Kidney (tissue), 14 donors: ENCODE results near the gene CXADR. TPM values are rescaled to one million over a fixed set of nuclear protein-coding genes. Genes with fewer than 3 reads are reported as not detected.

ENCODE experiments used
- DNase-seq, 5 donors: peaks; one replicate each; pipeline ENCODE4 v3.0.0-alpha.2; 2013 to 2020
- FAIRE-seq: peaks from 2 replicates; lab custom pipeline; 2012; peaks lifted over from hg19 to GRCh38; lab: Jason Lieb, UNC
- H3K27ac ChIP-seq, 2 donors: one replicate each; pipeline ENCODE4 v1.7.0; 2013; ENCODE audit warnings: low read depth in 2 of 2, low read length in 2 of 2, inconsistent platforms in 1 of 2
- H3K27me3 ChIP-seq: one replicate; pipeline ENCODE4 v1.7.1; 2013; ENCODE audit warnings: low read length, inconsistent platforms; ENCODE audit not compliant: control insufficient read depth, insufficient read depth
- H3K36me3 ChIP-seq, 3 donors: one replicate each; pipeline versions ENCODE4 v1.7.0 to v1.7.1; 2013; ENCODE audit warnings: low read length in 3 of 3, control low read depth in 1 of 3, inconsistent platforms in 1 of 3; ENCODE audit not compliant: insufficient read depth in 3 of 3, control insufficient read depth in 2 of 3
- H3K4me1 ChIP-seq, 3 donors: one replicate each; pipeline versions ENCODE4 v1.7.0 to v1.7.1; 2013; ENCODE audit warnings: low read length in 3 of 3, inconsistent platforms in 1 of 3, low read depth in 1 of 3; ENCODE audit not compliant: control insufficient read depth in 2 of 3, insufficient read depth in 2 of 3
- H3K4me3 ChIP-seq, 3 donors: one replicate each; pipeline versions ENCODE4 v1.7.0 to v1.8.1; 2013; ENCODE audit warnings: low read length in 3 of 3, control low read depth in 1 of 3, inconsistent platforms in 1 of 3
- H3K9ac ChIP-seq, 3 donors: one replicate each; pipeline versions ENCODE4 v1.7.0 to v1.7.1; 2013; ENCODE audit warnings: low read length in 3 of 3, control low read depth in 1 of 3, inconsistent platforms in 1 of 3
- H3K9me3 ChIP-seq, 3 donors: one replicate each; pipeline versions ENCODE4 v1.7.0 to v1.7.1; 2013; ENCODE audit warnings: low read length in 3 of 3, control low read depth in 1 of 3, inconsistent platforms in 1 of 3; ENCODE audit not compliant: control insufficient read depth in 2 of 3, insufficient read depth in 1 of 3
- intact Hi-C: fragments of 100-400 bp; cut with DNase I; formaldehyde crosslinking; loops from one replicate; pipeline ENCODE4 v1.11.1; 2022
- polyA plus RNA-seq: library from polyadenylated mRNA; stranded (reverse); fragments of 350-450 nt; fragmentation: Illumina TruSeq; extraction: RNeasy Lipid Tissue Mini Kit (QIAGEN cat#74804); gene quantifications from one replicate; pipeline ENCODE4 v1.2.3, GENCODE V29; 2014; ENCODE audit warnings: low read depth, low replicate concordance; ENCODE audit not compliant: insufficient read depth
- total RNA-seq: library from RNA; stranded (reverse); fragmentation: NEBNext Ultra II Directional; extraction: Animal tissue kit (Norgen Biotek cat#: 25700); gene quantifications from one replicate; pipeline ENCODE4 v1.2.1, GENCODE V29; 2021
- TF ChIP-seq, protein P1 (sequence below): IDR thresholded peaks from 3 replicates; pipeline ENCODE4 v1.5.1; 2012; ENCODE audit warnings: mild to moderate bottlenecking, moderate library complexity, borderline replicate concordance; ENCODE audit not compliant: insufficient read depth; ENCODE audit errors: extremely low read depth
- donor health status: control.
- donor health status: control.
- donor health status: control.
- donor health status: control.
- donor health status: control.
- donor health status: DM: yes; HTN: yes; CAD: no.
- donor health status: Normal renal cell carcinoma (clear cell type).

Gene CXADR
- total and polyA plus RNA-seq, 2 donors from 2014 or later, result 5.2 to 34.4 TPM

DNA sequence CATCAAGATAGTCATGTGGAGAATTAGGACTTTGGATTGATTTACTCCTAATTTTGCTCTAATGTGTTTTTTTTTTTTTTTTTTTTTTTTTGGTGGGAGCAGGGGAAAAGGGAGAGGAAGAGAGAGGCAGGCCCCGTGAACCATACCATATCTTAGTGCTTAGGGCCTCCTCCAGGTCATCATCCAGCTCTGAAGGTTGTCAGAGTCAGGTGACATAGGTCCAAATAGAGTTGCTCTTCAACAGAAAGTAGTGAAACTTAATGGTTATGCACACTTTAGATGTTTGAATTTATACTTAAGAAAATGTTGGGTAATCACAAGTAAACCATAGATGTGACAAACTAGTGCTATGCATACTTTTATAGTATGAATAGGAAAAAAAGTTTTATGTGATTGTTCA is 32.2 kb downstream of the CXADR start:
- Histone ChIP-seq H3K9me3 (no peaks in the 10 kb centered on the region), H3K36me3 (peaks cover 0 to 3% (median 2%) of the 10 kb centered on the region in 3 donors), H3K4me1 (peaks cover 0 to 4% (median 4%) of the 10 kb centered on the region in 3 donors), H3K9ac (no peak overlapping the region), H3K4me3 (no peak overlapping the region), H3K27me3 (no peaks in the 10 kb centered on the region), H3K27ac (no peak overlapping the region)
- FAIRE-seq (no peak), DNase-seq (no peak)
- TF ChIP-seq, protein P1, sequence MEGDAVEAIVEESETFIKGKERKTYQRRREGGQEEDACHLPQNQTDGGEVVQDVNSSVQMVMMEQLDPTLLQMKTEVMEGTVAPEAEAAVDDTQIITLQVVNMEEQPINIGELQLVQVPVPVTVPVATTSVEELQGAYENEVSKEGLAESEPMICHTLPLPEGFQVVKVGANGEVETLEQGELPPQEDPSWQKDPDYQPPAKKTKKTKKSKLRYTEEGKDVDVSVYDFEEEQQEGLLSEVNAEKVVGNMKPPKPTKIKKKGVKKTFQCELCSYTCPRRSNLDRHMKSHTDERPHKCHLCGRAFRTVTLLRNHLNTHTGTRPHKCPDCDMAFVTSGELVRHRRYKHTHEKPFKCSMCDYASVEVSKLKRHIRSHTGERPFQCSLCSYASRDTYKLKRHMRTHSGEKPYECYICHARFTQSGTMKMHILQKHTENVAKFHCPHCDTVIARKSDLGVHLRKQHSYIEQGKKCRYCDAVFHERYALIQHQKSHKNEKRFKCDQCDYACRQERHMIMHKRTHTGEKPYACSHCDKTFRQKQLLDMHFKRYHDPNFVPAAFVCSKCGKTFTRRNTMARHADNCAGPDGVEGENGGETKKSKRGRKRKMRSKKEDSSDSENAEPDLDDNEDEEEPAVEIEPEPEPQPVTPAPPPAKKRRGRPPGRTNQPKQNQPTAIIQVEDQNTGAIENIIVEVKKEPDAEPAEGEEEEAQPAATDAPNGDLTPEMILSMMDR, result no peak
- intact Hi-C loops, result no loop called here

DNA sequence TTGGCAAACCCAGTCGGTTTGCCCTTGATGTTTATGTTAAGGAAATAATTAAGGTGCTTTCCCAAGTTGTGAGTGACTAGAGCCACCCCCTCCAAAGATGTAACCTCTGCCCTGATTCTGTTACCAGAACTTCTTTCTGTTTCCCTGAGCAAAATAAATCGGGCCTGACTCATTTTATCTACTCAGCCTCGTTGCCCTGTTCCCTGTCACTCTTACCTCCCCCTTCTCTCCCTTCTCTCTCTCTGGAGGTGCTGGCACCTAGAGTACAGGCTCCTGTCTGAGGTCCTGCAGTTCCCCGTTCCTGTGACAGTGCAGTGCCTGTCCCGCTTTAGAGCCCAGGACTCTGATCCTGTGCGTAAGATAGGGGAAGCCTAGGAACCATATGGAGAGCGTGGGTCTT is 35.4 kb downstream of the CXADR start:
- no peak for DNase-seq
- Histone ChIP-seq H3K9me3 (no peaks in the 10 kb centered on the region), H3K27me3 (no peaks in the 10 kb centered on the region), H3K4me1 (no peaks in the 10 kb centered on the region), H3K27ac (no peak overlapping the region), H3K9ac (no peak overlapping the region), H3K36me3 (peaks cover 0 to 3% (median 2%) of the 10 kb centered on the region in 3 donors), H3K4me3 (no peak overlapping the region)
- TF ChIP-seq, protein P1, result no peak
- FAIRE-seq, result no peak
- intact Hi-C loops, result no loop called here

- intact Hi-C loops, result no loop called here
- DNase-seq (no peak), FAIRE-seq (no peak)
- Histone ChIP-seq H3K9ac (no peak overlapping the region), H3K27ac (no peak overlapping the region), H3K9me3 (no peaks in the 10 kb centered on the region), H3K4me3 (no peak overlapping the region), H3K36me3 (peaks cover 0 to 3% (median 2%) of the 10 kb centered on the region in 3 donors), H3K27me3 (no peaks in the 10 kb centered on the region), H3K4me1 (no peaks in the 10 kb centered on the region)
- TF ChIP-seq, protein P1, result no peak
Measured at GRCh38 chr21:17550671-17551308, 37.9 kb downstream of the CXADR start.

- FAIRE-seq (no peak), DNase-seq (no peak)
- Histone ChIP-seq H3K4me3 (no peak overlapping the region), H3K9ac (no peak overlapping the region), H3K4me1 (no peaks in the 10 kb centered on the region), H3K36me3 (peaks cover 0 to 2% (median 2%) of the 10 kb centered on the region in 3 donors), H3K27me3 (no peaks in the 10 kb centered on the region), H3K9me3 (no peaks in the 10 kb centered on the region), H3K27ac (no peak overlapping the region)
- intact Hi-C loops, result no loop called here
- TF ChIP-seq, protein P1, result no peak
Measured at GRCh38 chr21:17552410-17552809, 39.6 kb downstream of the CXADR start.
